ENCODE measurements around the gene RCAN1.

- TF ChIP-seq CTCF (IDR thresholded peaks at IDR 0.05) (no peak), POLR2A (IDR thresholded peaks at IDR 0.05) (no peak)
Measured at GRCh38 chr21:34504595-34504994, 110.3 kb downstream of the RCAN1 start.

Data from suprapubic skin (tissue), 3 donors.